BJ (cell line): ENCODE measurements around the gene UBE3C. TPM values are rescaled to one million over a fixed set of nuclear protein-coding genes. Genes with fewer than 3 reads are reported as not detected.

Source experiments
- polyA plus RNA-seq: library from polyadenylated mRNA; depleted of rRNA; stranded (reverse); fragments of >200 nt; gene quantifications from 2 replicates; pipeline ENCODE4 v1.2.3, GENCODE V29; 2011; rRNA removed
- small RNA-seq: library from RNA; depleted of rRNA; stranded (forward); fragments of <200 nt; gene quantifications from one replicate; pipeline ENCODE3, GENCODE V24; 2012; ENCODE audit warnings: low replicate concordance, low read depth; ENCODE audit not compliant: insufficient read length

The UBE3C gene
- polyA plus RNA-seq, 1 experiment: 50.0 TPM

Small RNA genes lying within 50 kb of the gene (small RNA-seq; reads per million reads assigned to genes)
- gene AC004975.1: not detected

Other genes starting within 250 kb of the UBE3C start
- gene LMBR1, start 245.7 kb upstream of the UBE3C start, polyA plus RNA-seq: 5.3 and 12.2 TPM in 2 replicates
- 8.0 and 9.5 TPM in 2 replicates for gene NOM1, start 189.2 kb upstream of the UBE3C start, polyA plus RNA-seq
- not detected in 2 replicates for gene MNX1, start 128.3 kb upstream of the UBE3C start, polyA plus RNA-seq
- 105 and 126 TPM in 2 replicates for gene DNAJB6, start 198.1 kb downstream of the UBE3C start, polyA plus RNA-seq